ENCODE data around the gene ATG5.

DNA sequence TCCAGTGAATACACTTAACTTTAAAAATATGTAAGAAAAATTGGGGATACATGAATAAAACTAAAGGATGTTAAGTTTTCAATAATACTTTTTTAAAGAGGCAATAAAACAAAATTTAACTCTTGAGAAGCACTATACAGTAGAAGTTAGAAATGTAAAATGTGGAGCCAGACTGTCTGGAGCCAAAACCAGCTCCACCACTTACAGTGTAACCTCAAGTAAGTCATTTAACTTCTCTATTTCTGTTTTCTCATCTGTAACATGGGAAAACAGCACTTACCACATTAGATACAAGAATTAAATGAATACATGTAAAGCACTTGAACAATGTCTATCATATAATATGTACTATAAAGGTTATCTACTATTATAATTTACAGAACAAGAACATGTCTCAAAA lies 6.7 kb downstream of the ATG5 start:
- TF ChIP-seq POLR2A (IDR thresholded peaks at IDR 0.05; ENCODE audit: low read depth, low read length) (no peak), POLR2AphosphoS5 (IDR thresholded peaks at IDR 0.05; ENCODE audit: low read depth, low read length) (no peak)

Data from GM12892 (cell line).